Measurements from ENCODE around the gene ATF3.
"Not testable (repeated sequence)": the region's sequence is repeated elsewhere in the genome, so short reads cannot be mapped to it uniquely, and the experiment has no call there.

ATF3 gene

DNA sequence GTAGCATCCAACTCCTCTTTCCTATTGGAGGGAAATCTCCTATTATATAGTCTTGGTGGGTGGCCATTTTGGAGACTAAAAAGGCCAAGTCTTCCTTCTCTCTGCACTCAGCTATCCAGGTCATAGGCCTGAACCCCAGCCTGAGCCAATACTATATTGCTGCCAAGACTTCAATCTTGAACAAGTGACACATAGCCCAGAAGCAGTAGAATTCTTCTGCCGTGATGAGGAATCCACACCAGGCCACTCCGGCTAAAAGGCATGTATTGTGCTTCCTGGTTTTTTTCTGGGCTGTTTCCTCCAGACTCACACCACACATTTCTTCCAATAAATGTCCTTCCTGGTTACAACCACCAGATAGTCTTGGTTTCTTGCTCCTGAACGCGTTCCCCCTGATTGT, 43.0 kb downstream of the ATF3 start:
- DNase-seq (ENCODE audit: low read depth) = no peak

DNA sequence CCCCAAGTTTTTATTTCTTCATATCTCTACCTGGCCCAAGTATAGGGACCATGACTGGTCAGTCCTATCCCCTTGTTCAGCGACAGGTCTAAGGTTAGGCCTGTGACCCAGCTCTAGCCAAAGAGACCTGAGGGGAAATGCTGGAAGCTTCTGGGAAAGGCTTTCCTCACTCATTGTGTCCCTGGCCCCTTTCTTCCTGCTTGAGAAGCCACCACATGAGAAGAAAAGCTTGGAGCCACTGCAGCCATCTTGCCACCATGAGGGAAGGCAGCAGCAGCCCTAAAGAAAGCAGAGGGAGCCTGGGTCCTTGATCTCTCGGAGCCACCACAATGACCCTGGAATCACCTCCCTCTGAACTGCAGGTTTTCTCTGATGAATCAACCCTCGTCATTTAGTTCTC, 43.4 kb downstream of the ATF3 start:
- DNase-seq (ENCODE audit: low read depth) = no peak

DNA sequence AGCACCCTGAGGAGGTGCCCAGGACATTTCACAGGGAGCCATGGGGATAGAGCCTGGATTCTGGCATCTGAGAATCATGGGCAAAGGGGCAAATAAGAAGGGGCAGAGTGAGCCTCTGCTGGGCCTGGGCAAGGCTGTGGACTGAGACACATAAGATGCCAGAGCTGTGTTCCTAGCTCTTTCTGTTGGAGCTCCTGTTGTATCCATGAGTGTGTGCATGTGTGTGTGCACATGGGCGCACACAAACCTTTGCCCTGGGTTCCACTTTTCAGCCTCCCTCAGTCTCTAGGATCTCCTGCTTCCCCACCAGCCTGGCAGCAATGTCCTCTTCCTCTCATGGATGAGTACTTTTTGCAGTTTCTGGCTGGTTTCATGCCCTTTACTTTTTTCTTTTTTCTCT, 44.0 kb downstream of the ATF3 start:
- DNase-seq (ENCODE audit: low read depth) = no peak

DNA sequence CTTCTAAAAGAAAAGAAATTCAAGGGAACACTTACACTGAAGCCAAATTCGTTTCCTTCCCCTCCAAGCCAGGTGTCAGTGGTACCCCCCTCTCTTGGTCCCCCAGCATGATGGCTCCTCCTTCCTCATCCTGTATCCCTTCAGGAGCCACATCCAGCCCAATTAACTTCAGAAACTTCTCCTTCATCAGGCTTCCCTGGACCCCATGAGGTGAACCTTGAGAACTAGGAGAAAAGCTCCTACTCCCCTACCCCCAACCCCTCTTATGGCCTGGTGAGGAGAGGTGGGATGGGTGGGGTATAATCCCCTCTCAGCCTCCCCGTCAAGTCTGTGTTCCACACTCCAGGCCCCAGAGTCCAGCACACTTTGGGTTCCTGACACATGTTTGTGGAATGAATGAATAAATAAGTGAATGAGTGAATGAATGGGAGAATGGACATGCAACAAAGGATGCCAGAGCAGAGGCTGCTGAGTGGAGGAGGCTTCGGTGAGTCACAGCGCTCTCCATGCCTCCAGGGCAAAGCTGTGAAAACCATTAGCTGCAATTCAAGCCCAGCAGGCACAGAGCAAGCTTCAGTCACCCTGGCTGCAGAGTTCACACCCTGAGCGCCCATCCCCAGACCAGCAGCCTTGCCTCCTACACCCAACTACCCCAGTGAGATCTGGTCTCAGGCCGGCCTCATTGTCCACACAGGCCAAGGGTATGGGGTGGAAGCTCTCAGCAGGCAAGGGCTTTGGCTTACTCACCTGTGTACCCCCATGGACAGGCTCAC, 47.3 kb downstream of the ATF3 start:
- no peak for DNase-seq (ENCODE audit: low read depth)

DNA sequence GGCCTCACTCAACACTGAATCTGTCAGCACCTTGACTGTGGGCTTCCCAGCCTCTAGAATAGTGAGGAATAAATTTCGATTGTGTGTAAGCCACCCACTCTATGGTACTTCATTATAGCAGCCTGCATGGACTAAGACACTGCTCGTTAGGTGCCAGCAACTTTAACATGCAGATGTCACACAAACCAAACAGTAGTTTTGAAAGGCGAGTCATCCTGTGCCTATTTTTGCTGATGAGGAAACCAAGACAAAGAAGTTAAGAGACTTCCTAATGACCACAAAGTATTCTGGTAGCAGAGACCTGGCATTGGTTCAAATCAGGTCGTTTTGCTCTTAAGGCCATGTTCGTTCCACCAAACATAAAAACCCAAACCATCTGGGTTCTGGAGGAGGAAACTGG, 48.2 kb downstream of the ATF3 start:
- DNase-seq (ENCODE audit: low read depth) = no peak

DNA sequence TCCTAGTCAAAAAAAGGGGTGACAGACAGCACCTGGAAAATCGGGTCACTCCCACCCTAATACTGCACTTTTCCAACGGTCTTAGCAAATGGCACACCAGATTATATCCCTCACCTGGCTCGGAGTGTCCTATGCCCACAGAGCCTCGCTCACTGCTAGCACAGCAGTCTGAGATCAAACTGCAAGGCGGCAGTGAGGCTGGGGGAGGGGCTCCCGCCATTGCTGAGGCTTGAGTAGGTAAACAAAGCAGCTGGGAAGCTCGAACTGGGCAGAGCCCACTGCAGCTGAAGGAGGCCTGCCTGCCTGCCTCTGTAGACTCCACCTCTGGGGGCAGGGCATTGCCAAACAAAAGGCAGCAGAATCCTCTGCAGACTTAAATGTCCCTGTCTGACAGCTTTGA, 49.7 kb downstream of the ATF3 start:
- not testable (repeated sequence) for DNase-seq (ENCODE audit: low read depth)

DNA sequence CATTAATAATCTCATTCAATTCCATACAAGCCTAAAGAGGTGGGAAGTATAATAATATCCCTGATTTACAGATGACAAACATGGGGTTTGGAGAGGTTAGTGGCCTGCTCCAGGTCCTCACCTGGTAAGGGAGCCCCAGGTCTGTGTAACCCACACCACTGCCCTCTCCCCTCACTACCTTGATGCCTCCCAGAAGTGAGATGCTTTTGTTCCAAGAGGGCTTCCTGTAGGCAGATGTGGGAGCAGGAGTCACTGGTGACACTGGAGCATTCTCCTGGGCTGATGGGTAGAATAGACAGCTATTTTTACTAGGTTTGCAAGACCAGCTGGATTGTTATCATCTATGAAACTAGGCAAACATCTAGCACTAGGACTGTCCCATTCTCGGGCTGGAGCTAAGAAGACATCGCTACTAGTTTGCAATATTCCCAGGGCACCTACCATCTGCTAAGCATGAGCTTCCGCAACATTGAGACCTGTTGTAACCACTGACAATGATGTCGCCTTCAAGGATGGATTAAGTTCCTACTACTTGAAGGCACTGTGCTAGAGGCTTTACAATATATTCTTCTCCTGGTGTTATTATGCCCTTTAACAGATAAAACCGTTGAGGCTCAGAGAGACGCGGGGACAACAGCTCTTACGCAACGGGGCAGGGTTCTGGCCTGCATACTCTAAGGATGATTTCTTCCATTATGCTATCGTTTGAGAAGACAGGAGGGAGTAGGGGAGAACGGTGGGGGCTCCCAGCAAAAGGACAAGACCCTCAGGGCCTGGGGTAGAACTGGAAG, 56.0 kb downstream of the ATF3 start:
- DNase-seq (ENCODE audit: low read depth) = no peak

DNA sequence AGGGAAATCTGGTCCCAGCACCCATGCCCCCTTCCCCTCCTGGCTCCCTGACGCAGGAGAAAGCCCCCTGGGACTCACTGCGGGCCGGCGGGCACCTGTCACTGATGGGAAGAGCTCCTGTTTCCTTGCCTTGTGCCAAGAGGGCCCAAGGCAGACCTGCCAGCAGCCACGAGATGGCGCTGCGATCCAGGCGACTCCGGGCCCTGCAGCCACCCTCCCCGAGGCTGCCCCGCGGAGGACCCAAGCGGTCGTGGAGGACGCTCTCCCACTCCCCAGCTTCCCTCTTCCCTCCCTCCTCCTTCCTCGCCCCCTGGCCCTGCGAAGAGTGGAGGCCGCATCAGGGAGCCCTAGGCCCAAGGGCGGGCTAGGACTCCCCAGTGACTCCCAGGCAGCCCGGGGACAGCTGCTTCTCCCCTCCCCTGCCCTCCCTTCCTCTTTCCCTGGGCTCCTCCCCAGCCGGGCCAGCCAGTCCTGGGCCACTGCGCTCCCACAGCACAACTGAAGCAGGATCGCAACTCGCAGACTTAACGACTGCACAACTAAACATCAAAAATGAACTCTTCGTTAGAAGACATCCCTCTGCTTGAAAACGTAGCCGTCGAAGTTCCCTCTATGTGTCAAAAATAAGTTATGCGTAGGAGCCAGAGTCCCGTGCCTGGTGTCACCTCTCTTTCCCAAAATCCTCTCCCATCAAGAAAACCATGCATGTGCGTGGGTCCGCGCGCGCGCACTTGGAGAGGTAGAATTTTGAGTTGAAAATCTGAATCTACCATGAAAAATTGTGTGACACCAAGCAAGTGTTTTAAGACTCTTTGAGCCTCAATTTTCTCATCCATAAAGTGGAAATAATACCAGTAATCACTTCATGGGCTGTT, 56.9 kb downstream of the ATF3 start:
- peak; percentile 62 for DNase-seq (ENCODE audit: low read depth)

DNA sequence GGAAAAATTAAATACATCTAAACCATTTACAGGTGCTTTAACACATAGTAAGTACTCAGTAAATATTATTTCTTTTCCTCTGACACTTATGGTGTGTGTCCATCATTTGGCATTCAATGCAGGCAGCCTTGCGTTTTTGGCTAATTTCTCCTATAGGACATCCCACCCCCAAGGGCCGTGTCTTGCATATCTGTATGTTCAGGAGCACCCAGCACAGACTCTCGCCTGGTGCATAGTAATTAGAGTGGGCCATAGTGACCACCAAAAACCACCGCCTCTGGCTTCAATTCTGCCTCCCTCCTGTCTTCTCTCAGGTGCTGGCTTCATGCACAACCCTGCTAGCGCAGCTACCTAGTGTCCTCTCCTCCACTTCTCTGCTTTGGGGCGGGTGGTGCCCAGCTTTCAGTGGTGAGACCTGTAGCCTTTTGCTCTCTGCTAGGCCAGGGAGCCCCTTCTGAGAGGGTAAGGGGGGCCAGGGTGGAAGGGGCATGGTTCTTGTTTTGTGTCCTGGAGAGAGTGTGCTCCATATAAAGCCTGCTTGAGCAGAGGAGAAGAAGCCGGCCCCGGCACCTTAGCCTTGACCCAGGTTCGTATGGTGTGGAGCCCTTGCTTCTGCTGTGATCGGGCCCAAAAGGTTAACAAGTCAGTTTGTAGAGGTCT, 57.7 kb downstream of the ATF3 start:
- no peak for DNase-seq (ENCODE audit: low read depth)

DNA sequence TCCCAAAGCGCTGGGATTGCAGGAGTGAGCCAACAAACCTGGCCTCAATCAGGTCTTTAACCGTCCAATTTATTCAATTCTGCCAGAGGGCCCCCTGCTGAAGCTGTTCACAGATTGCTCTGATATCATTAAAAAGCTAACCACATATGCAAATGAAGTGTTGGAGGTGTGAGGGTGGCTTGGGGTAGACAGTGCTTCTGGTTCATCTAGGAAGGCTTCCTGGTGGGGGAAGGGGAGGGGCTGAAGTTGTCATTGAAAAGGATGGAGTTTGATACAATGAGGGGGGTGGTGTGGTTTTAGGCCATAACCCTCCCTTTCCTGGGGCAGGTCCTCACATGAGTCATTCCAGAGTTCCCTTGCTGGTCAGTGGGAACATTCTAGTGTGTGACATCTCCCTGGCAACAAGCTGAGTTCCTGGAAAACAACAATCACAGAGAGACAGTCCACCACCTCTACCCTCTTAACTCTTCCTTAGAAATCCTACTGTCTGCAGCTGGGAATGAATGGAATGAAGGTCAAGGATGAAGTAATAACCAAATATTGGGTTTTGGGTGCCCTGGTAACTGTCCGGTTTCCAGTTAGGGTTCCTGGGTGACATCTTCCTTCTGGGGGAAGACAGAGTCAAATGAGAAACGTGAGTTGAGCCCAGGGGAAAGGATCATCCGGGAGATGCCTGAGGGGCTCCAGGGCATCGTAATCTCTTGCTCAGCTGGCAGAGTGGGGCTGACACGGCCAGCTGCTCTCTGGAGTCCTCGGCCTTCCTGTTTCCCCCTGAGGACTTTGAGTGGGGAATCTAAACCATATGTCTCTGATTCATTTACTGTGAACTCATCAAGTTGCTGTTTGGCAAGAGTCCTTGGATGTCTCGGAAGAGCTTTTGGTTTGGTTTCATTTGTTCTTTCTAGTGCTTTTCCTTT, 58.9 kb downstream of the ATF3 start:
- DNase-seq (ENCODE audit: low read depth) = no peak

DNA sequence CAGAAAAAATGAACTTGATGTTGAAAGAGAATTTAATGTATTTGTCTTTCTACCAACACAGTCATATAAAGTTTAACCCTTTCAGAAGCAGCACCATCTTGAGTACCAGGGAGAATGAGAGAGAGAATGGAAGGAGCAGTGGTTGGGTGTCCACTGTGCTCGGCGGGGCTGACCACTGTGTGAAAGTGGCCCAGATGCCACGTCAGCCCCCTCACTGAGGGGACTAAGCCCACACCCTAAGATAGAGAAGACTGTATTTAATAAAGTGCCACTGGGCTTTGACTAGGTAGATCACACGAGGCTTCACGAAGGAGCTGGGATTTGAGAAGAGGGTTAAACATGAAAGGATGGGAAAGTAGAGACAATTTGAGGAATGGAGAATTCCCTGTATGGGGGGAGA, 59.9 kb downstream of the ATF3 start:
- no peak for DNase-seq (ENCODE audit: low read depth)

DNA sequence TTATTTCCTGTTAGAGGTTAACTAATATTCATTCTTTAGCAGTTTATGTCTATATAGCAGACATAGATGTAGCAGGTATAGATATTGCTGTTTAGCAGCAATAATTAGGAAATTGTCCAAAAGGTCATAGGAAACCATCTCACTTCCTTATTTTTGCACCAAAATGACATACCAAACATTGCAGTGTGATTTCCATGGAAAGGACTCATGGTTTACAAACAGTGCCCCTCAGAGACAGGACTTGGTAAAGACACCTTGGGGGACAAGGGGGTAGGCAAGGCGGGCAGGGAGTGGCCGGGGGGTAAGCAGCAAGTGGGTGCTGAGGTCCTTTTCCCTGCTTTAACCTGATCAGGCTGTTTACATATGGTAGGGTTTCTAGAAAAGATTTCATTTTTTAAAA, 60.5 kb downstream of the ATF3 start:
- DNase-seq (ENCODE audit: low read depth) = no peak

DNA sequence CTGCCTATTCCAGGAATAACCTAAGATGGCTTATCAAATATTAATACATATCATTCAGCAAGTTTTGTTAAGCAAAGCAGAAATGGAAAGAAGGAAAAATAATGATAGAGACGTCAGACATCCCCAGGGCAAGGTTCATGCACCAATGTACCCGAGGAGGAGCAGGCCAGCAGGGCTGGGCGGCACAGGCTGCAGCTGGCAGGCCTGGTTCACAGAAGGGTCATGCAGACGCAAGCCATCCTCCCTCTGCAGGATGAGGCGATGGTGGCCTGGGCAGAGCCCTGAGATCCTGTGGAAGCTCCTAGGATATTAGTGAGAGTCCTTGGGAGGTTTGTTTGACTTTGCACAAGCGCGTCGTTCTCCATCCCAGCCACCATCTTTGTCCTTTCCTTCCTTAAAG, 61.0 kb downstream of the ATF3 start:
- DNase-seq (ENCODE audit: low read depth) = no peak

DNA sequence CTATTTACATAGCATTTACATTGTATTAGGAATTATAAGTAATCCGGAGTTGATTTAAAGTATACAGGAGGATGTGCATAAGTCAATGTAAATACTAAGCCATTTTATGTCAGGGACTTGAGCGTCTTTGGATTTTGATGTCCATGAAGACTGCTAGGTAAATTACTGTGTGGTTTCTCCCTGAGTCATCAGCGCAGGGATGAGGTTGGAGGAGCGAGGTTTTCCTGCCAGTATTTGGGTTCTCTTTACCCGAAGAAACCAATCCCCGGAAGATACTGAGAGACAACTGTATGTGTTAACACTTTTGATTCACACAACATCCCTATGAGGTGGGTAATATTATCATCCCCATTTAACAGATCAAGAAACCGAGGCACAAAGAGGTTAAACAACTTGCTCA, 61.7 kb downstream of the ATF3 start:
- DNase-seq (ENCODE audit: low read depth) = no peak

Measured in stimulated activated CD8-positive, alpha-beta memory T cell treated with anti-CD3 and anti-CD28 coated beads, Interleukin-12 subunit alpha, Interleukin-12 subunit beta, amount 100 ng/mL, for 1 hour (primary cell).